Suppressor macrophage treated with lipopolysaccharide for 1 hour (primary cell): Measurements from ENCODE around the gene PTCD3.

ENCODE experiments used
- DNase-seq, 3 donors: peaks; one replicate each; pipeline ENCODE4 v3.0.0-alpha.2; 2020 to 2022

Gene PTCD3

GRCh38 chr2:86082756-86083155 is 23.3 kb upstream of the PTCD3 start:
- peak; percentile 42 to 55 (median 43) for DNase-seq

DNA sequence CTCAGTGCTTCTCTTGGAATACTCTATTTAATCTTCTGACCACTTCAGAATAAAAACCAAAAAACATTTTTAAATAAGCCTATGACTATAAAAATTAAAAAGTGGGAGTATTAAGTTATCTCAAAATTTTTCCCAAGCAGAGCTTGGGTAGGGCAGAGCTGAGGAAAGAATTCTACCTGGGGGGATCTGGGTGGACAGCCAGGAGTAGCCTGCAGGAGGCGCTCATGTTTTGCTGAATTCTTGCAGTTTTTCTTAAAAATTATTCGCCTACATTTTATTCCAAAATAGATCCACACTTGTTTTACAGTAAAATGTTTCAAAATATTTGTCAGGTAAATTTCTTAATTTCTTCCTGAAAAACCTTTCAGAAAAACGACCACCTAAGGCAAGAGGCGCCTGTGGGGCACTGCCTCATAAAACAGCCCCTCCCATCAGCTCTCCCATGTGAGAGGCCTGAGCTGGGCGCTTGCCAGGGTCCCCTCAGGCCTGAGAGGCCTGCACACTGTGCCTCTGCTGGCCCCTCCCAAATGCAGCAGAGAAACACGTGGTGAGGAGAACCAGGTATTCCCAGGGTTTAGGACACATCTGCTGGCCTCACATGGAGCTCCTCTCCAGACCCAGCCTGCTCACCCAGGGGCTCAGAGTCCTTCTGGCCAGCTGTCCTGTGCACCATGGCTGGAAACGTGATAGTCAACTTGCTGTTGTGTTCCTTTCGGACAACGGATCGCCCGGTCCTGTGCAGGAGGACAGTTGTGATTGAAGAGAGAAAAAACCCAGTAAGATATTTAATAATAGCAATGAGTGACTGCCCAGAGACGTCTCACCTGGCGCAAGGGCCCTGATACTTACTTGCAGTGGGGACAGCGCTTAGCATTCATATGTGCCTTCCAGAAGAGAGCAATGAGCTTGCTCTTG is 17.8 kb upstream of the PTCD3 start:
- no peak for DNase-seq

DNA sequence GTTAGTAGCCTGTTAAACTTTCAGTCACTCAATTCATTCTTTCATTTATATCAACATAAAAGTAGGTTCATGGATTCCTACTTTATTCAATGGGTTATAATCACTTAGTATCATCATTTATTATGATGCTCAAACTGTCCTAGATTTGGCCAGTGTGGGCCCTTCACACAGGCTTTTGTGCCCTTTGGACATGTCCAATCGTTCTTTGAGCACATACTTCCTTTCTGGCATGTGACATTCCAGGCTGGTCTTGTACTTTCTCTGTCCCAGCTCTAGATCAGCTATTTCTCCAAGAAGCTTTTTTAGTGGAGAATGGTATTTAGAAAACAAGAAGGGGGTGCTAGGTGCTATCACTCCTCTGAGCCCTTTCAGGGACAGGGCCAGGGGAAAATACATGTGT is 11.8 kb upstream of the PTCD3 start:
- no peak for DNase-seq

- DNase-seq = no peak
Measured at GRCh38 chr2:86097114-86097896, 8.7 kb upstream of the PTCD3 start.

- DNase-seq = no peak
Measured at GRCh38 chr2:86097913-86098312, 8.1 kb upstream of the PTCD3 start.

DNA sequence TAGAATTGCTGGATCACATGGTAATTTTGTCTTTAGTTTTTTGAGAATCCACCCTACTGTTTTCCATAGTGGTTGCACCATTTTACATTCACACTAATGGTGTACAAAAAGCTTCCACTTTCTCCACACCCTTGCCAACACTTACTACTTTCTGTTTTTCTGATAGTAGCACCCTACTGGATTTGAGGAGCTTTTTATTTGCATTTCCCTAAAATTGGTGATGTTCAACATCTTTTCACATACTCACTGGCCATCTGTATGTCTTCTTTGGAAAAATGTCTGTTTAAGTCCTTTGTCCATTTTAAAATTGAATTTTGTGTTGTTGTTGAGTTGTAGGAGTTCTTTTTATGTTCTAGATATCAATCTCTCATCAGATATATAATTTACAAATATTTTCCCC is 3.9 kb upstream of the PTCD3 start:
- DNase-seq = no peak

DNA sequence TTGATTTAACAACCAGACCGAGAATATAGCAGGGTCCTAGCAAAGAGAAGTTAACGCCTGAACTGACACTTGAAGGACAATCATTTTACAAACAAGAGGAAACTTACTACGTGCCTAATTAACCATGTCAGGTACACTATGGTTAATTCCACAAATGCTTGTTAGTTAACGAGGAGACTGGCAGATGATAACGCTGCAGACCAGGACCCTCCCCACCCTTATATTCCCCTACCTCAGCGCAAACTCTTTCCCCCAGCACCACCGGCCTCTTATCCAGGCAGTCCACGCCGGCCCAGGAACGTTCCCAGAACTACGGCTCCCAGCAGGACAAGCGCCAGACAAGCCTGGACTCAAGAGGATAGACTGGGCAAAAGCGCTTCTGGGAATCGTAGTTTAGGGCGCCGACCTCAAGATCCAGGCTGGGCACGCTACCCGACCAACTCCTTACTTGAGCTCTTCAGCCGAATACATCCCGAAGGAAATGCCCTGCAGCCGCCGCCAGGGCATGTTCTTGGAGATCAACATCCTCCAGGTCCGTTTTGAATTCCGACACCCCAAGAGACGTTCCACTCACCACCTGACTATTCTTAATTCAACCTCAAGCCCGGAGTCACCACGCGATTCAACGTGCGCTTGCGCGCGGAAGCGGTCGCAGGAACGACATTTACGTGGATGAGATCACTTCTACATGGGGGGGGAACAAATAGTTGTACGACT is 625 bp upstream of the PTCD3 start, which contains the start of gene POLR1A:
POLR1A (minus strand) TSS at position 635 of the 717 bp plus-strand sequence; CDS start at position 525, 110 bp downstream.
- DNase-seq = peak; percentile 92 to 93 (median 93)

DNA sequence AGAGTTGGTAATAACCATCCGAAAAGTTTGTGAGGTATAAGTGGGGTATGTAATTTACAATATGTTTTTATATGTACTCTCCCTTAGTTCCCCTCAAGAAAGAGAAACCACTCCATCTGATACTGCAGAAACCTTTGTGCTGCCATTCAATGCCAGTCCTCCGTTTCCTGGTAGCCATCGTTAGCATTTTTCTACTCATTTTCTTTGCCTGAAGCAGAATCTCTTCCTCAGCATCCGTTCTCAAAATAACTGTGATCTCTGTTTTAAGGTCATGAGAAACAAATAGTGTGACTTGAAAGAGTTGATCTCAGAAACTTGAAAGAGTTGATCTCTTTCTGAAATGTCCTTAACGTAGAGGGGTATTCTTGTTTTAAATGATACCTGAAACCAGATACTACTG is 996 bp downstream of the PTCD3 start:
- peak in 1 of 3 donors; percentile 2 for DNase-seq

- DNase-seq = no peak
Measured at GRCh38 chr2:86118130-86118529, 12.1 kb downstream of the PTCD3 start.

GRCh38 chr2:86123328-86123925 is 17.4 kb downstream of the PTCD3 start:
- peak in 2 of 3 donors; percentile 40 for DNase-seq

DNA sequence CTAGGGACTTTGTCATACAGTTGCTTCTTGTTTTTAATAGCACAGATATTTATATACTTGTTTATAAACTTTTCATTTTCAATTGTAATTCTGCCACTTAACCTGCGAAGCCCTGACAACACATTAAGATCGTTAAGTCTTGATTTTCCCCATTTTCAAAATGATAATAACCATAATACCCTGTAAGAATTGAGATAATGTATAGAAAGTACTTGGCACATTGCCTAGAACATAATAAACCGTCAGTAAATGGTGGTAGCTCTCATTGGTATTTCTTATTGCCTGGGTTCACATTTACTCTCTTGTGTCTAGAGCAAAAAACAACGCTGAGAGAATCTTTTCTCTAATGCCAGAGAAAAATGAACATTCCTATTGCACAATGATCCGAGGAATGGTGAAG is 18.6 kb downstream of the PTCD3 start:
- no peak for DNase-seq

- DNase-seq = no peak
Measured at GRCh38 chr2:86134709-86135108, 28.7 kb downstream of the PTCD3 start.

GRCh38 chr2:86135653-86136052 is 29.6 kb downstream of the PTCD3 start:
- DNase-seq = no peak

DNA sequence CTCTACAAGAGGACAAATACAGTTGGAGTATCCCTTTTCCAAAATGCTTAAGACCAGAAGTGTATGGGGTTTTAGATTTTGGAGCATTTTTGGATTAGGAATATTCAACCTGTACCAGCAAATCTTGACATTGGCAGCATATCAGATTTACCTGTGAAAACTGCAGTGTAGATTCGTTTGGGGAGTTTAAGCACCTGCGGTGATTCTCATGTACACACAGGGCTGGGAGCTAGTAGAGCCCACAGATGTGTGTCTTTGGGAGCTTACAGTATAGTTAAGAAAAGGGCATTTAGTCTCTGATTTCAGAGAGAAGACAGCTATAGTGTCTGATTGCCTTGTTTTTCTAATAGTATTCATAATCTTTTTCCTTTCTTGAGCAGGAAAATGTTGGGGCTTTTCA is 30.1 kb downstream of the PTCD3 start:
- no peak for DNase-seq

DNA sequence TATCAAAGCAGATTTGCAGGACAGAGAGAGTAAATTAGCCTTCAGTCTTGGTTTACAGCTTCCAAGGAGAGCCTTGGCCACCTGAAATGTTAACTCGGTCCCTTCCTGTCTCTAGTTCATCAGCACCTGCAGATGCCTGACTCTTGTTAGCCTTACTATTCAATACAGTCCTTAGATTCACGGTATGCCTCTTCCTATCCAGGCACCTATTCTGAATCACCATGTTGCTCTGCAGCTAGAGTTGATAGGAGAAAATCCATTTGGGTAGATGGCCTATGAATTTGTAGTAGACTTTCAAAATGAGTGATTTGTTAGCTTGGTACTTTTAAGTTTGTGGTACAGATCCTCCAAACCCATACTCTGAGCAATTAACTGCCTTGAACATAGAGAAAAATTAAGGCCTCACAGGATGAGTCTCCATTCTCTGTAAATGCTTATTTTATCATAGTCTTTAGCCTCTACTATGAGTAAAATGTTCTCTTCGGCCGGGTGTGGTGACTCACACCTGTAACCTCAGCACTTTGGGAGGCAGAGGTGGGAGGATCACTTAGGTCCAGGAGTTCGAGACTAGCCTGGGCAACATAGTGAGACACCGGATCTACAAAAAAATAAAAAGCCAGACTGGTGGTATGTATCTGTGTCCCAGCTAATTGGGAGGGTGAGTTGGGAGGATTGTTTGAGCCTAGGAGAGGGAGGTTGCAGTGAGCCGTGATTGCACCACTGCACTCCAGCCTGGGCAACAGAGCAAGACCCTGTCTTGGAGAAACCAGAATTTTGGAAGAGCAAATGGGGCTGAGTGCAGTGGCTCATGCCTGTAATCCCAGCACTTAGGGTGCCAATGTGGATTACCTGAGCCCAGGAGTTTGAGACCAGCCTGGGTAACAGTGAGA is 32.9 kb downstream of the PTCD3 start:
- DNase-seq = no peak

DNA sequence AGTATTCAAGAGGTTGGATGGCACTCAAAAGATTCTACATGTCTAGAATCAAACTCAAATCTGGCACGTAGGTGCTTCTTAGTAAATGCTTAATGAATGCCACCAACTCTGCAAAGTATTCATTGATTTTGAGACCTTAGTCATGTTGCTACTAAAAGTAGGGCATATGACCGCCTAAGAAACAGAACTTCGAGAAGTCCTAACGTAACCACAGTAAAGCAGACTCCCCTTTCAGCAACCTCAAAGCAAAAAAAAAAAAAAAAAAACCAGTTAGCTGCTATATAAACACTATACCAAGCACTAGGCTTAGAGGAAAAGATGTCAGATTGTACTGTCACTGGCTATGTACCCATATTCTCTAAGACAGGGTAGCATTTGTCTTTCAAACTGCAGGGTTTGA is 33.9 kb downstream of the PTCD3 start:
- DNase-seq = no peak

- no peak for DNase-seq
Measured at GRCh38 chr2:86140969-86141392, 34.9 kb downstream of the PTCD3 start.

DNA sequence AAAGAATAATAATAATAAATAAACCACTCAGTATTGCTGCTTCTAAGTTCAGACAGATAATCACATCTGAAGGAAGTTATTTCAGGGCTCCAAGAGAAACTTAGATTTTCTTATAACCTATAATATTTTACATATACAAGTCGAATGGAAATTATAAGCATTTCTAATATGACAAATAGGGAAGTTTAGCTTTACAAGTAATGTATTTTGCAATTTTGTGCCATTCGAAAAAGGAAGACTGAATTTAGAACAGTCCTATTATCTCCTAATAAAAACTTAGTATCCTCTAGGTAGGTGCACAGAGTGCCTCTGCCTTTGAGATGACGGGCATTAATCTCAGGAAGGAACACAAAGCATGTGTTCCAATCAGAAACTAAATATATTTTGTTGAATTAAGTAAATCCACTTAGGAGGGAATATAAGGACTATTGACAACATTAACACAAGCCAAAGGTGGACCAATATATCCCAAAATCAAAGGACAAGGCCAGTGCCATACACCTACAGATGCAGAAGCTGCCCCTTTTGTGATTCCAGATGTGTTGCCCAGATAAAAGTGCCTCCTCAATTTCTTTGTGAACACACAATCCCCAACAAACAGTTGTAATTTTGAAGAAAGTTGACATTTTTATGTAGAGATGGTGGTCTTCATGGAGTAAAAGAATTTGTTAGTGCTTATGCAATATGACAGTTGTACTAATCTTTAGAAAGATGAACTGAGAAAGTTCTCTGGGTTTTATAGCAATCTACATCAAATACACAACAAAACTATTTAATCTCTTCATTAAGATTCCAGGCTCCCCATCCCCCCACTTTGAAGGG is 36.6 kb downstream of the PTCD3 start:
- DNase-seq = peak in 2 of 3 donors; percentile 44

DNA sequence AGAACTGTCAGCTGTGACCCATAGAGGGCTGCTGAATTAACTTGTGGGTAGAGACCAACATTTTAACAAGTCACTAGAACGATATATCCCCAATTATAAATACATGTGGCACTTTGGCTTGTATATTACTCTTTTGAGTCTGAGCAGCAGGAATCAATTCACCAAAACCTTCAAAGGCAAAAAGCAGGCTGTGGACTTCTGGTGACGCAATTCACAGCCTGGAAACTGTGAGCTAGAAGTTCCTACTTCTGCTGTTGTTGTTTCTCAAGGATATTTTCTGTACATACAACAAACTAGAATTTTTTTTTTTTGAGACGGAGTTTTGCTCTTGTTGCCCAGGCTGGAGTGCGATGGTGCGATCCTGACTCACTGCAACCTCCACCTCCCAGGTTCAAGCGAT is 37.3 kb downstream of the PTCD3 start:
- DNase-seq = peak; percentile 23 to 58 (median 53)

DNA sequence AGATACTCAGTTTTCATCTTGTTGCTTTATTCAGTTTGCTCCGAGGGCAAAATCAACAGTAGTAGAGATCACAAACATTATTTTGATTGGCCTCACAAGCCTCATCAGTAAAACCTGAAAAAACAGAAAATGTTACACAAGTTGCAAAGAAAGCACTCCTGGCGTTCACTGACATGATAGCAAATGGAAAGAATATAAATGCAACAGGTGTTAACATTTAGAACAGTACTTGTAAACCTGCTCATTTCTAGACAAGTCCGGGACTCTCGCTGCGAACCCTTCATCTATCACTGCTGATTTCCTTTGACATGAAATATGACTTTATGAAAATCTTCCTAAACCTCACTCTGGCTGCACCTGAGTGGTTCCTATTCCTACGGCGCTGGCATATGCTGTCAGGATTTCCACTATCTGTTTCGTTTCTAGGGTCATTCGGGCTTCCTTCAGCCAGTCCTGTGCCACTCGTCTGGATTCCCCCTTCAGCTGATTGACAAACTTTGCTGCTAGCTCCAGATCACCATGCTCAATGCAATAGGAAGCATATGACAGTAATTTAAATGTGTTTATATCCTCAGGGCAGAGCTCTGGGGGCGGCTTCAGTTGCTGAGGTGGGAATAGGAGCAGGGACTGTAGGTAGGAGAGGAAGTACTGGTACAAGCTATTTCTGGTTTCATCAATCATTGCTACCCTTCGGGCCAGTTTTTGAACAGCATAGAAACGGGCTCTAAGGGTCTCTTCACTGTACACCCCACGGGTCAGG is 38.1 kb downstream of the PTCD3 start:
- no peak for DNase-seq
